ENCODE data around the gene PABPC4L.
"Not testable (repeated sequence)": the region's sequence is repeated elsewhere in the genome, so short reads cannot be mapped to it uniquely, and the experiment has no call there.

- TF ChIP-seq CEBPB (IDR thresholded peaks at IDR 0.05; ENCODE audit: borderline replicate concordance, low read depth, low read length); THAP7 (CRISPR knock-in tag; IDR thresholded peaks at IDR 0.05); ZNF777 (CRISPR knock-in tag; IDR thresholded peaks at IDR 0.05); JUNB (CRISPR knock-in tag; IDR thresholded peaks at IDR 0.05; ENCODE audit: borderline replicate concordance); NR0B2 (CRISPR knock-in tag; IDR thresholded peaks at IDR 0.05); ZSCAN25 (CRISPR knock-in tag; IDR thresholded peaks at IDR 0.05); FOXJ3 (CRISPR knock-in tag; IDR thresholded peaks at IDR 0.05; ENCODE audit: borderline replicate concordance): not testable (repeated sequence)
Measured at GRCh38 chr4:134207955-134208354, 6.4 kb upstream of the PABPC4L start.

Data from HepG2 (cell line).